ENCODE measurements around the gene LCE2A. TPM values are rescaled to one million over a fixed set of nuclear protein-coding genes. Genes with fewer than 3 reads are reported as not detected.

LCE2A gene
- total RNA-seq, 2 experiments from 2014 or later: not detected

DNA sequence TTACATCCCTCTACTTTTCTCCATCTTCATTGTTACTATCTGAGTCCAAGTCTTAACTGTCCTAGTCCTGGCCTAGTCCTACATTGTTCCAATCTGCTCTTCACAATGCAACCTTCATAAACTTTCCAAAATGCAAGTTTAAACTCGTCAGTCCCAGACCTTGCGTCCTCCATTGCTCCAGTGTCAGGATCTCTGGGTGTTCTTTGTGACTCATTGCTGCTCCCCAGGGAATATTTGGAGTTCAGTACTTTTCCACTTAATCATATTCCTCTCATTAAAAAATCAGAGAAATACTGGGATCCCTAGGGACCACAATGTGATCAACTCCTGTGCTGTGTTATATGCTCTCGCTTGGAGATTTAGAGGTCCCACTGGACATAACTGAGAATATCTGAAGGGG, 41.7 kb downstream of the LCE2A start:
- ChIA-PET CTCF (no interaction called here), POLR2A (no interaction called here)

DNA sequence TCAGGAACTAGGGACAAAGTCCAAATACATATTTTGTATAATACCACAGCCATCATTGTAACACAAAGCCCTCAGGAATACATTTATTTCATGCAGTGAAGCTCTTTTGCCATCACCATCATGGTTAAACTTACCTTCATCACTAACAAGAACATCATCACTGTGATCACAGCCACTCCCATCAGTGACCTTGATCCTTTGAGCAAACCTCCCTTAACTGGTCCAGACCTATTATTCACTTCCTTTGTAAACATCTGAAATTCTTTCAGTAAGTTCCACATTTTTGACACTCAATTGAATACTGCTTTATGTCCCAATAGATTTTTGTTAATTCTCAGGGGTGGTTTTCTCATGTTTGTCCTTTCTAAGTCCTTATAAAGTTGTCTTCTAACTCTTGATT, 43.5 kb downstream of the LCE2A start:
- POLR2A ChIA-PET: no interaction called here
- CTCF ChIA-PET: no interaction called here

DNA sequence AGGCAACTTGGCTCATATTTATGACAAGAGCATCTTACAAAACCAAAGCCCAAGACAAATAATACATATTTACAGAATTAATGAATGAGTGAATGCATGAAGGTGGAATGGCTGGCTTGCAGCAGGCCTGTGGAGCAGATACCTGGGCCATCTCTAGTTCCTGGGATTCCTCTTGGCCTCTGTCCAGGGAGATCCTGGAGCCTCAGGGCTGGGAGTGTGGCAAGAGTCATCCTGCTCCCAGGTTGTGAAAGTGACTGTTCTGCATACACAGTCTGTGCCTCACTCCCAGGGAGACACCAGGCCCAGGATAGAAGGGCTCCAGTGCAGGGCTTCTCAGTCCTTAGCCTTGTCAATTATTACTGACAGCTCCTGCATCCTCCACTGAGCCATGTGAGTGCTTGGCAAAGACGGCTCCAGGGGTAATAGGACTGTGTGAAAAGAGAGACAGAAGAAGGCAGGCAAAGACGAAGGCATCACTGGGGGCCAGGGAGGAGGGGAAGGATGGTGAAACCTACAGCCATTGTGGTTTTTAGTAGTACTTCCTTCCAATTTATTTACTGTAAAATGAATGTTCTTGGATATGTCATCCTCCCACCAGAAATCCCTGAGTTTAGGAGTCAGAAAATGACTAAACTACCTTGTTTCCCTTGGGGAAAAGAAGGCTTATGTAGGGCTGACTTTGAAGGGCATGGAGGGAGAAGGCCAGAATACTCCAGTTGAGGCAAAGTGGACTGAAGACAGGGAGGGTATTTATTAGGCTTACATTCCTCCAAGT, 45.4 kb downstream of the LCE2A start:
- ChIA-PET CTCF (no interaction called here), POLR2A (no interaction called here)

DNA sequence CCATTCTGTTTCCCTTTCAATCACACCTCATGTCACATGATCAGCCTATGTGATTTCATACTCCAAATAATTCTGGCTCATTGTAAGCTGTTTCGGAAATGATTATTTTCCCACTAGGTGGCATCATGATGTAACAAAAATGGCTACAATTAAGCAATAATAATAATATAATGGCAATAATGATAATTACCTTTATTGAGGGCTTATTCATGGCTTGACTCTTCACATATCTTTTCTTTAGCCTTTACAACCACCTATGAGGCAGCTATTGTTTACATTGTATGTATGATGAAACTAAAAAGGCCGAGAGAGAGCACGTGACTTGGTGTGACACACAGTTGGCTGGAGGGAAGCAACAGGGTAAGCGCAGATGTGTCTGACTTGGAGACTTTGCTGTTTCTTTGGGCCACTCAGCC, 47.2 kb downstream of the LCE2A start:
- CTCF ChIA-PET: no interaction called here
- POLR2A ChIA-PET: no interaction called here

DNA sequence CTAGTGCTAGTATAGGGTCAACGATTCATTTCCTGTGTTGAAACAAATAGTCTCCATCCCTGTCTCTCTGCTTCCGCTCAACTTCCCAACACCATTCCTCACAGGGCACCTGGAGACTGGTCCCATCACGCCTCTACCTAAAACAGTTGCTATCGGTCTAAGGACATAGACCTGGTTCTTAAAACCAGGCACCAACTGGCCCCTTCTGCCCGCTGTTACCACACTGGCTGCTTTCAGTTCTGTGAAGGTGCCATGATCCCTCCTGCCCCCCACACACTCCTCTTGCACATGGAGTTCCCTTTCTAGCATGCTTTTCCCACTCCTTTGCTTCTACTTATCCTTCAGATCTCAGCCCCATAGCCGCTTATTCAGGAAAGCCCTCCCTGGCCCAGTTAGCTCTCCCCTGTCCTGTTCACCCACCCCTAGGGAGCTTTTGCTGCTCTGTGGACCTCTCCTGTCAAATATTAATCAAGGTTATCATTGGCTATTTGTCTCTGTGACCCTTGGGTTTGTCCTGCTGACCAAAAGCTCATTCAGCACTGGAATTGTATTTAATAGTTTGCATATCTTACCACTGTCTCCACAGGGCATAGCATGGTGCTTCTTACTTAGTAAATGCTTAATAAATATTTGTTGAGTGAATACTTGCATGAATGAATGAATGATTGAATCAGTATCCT, 47.8 kb downstream of the LCE2A start:
- CTCF ChIA-PET: no interaction called here

DNA sequence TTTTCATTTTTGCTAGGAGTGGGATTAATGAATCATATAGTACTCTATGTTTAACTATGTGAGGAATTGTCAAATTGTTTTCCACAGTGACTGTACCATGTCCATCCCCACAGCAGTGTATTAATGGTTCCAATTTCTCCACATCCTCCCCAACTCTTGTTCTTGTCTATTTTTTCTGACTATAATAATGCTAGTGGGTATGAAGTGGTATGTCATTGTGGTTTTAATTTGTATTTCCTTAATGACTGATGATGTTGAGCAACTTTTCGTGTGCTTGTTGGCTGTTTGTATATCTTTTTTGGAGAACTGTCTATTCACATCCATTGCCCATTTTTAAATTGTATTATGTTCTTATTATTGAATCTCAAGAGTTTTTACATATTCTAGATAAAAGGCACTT, 49.7 kb downstream of the LCE2A start:
- POLR2A ChIA-PET: no interaction called here
- CTCF ChIA-PET: no interaction called here

More for the DNA sequence above, 47.8 kb downstream of the LCE2A start:
- POLR2A ChIA-PET: no interaction called here

Other genes starting within 250 kb of the LCE2A start
- not detected for gene LCE5A, start 187.5 kb upstream of the LCE2A start, total RNA-seq
- not detected for gene CRCT1, start 183.9 kb upstream of the LCE2A start, total RNA-seq
- not detected for gene LCE3E, start 131.6 kb upstream of the LCE2A start, total RNA-seq
- not detected for gene LCE3D, start 117.8 kb upstream of the LCE2A start, total RNA-seq
- gene LCE3C, start 98.1 kb upstream of the LCE2A start, total RNA-seq: not detected
- gene LCE3B, start 84.5 kb upstream of the LCE2A start, total RNA-seq: not detected
- not detected for gene LCE3A, start 75.2 kb upstream of the LCE2A start, total RNA-seq
- gene LCE2D, start 35.0 kb upstream of the LCE2A start, total RNA-seq: not detected
- not detected for gene LCE2C, start 23.1 kb upstream of the LCE2A start, total RNA-seq
- gene LCE2B, start 12.2 kb upstream of the LCE2A start, total RNA-seq: not detected
- gene LCE4A, start 9.8 kb downstream of the LCE2A start, total RNA-seq: not detected
- not detected for gene KPRP, start 59.7 kb downstream of the LCE2A start, total RNA-seq
- not detected for gene LCE1F, start 76.8 kb downstream of the LCE2A start, total RNA-seq
- not detected for gene LCE1E, start 87.9 kb downstream of the LCE2A start, total RNA-seq
- gene LCE1D, start 98.4 kb downstream of the LCE2A start, total RNA-seq: not detected
- not detected for gene LCE1C, start 108.3 kb downstream of the LCE2A start, total RNA-seq
- gene LCE1B, start 113.6 kb downstream of the LCE2A start, total RNA-seq: not detected
- gene LCE1A, start 129.1 kb downstream of the LCE2A start, total RNA-seq: not detected
- not detected for gene LCE6A, start 144.5 kb downstream of the LCE2A start, total RNA-seq
- not detected for gene LCE7A, start 161.7 kb downstream of the LCE2A start, total RNA-seq
- gene SMCP, start 180.0 kb downstream of the LCE2A start, total RNA-seq: not detected
- not detected for gene IVL, start 210.2 kb downstream of the LCE2A start, total RNA-seq
- not detected for gene SPRR5, start 248.9 kb downstream of the LCE2A start, total RNA-seq

Data from activated CD8-positive, alpha-beta memory T cell treated with anti-CD3 and anti-CD28 coated beads for 36 hours (primary cell).